Raji (cell line): ENCODE results near the gene CDK5RAP3.

ENCODE experiments used
- POLR2A ChIP-seq: IDR thresholded peaks from 2 replicates; pipeline ENCODE4 v1.6.1; 2011; ENCODE audit warnings: low read depth, low read length, control low read depth; ENCODE audit not compliant: insufficient read depth

Gene CDK5RAP3

DNA sequence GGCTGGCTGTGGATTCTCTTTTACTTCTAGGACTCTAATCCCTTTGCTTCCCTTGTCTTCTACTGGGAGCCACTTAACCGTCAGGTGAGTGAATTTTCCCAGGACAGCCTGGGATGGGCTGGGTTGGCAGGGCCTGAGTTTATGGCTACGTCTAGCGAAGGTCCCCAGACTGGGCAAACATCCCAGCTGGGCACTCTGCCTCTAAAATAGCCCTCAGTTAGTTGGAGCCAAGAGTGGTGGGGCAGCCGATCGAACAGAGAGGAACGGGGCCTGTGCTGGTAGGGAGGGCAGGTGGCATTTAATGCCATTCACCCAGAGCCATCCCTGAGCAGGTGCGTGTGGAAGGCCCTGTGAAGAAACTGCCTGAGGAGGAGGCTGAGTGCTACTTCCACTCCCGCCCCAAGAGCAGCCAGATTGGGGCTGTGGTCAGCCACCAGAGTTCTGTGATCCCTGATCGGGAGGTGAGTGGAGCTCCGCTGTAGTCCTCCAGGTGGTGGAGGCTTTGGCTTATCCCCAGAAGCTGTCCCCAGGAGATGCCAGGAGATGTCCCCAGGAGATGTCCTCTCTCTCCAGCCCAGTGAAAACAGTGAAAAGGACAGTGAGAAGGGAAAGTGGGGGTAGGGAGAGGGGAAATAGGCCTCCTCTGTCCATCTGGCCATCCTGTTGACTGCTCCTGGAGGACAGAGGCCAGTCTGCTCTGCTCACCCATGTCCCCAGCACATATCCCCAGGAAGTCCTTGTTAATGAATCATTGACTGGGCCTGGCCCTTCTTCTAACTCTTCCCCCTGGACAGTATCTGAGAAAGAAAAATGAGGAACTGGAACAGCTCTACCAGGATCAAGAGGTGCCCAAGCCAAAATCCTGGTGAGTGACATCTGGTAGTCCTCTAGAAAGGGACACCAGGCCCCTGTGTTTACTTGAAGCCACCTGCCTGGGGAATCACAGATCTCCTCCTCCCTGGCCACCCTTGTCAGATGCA lies 25.1 kb upstream of the CDK5RAP3 start:
- no peak for TF ChIP-seq POLR2A

DNA sequence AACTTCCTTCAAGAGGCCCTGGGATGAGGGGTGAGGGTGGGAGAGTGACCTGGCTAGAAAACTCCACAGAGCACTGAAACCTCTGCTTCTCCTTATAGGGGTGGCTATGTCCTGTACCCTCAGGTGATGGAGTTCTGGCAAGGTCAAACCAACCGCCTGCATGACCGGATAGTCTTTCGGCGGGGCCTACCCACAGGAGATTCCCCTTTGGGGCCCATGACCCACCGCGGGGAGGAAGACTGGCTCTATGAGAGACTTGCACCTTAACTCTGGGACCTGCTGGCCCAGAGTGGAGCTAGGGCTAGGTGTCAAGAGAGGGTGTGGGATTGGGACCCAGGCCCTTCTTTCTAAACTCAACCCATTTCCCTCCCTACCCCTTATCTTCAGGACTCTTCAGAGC lies 24.4 kb upstream of the CDK5RAP3 start:
- TF ChIP-seq POLR2A = no peak

DNA sequence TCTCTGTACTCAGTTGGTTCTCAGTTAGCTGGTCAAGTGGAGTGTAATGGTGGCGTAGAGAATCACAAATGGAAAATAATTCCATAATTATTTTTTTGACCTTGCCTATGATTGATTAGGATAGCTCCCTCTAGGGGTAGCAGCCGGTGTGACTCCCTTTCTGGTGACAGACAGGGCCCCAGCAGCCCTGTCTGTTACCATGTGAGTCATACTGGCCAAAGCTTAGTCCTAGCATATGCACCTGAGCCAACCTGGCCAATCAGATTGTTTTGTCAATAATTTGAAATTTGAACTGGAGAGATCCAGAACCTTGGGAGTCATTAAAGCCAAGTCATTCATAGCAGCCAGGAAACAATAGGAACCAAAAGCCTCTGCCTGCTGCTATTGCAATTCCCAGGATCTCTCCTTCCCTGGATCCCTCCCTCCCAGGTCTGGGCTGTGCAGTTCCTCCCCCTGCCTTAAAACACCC lies 23.9 kb upstream of the CDK5RAP3 start:
- no peak for TF ChIP-seq POLR2A

DNA sequence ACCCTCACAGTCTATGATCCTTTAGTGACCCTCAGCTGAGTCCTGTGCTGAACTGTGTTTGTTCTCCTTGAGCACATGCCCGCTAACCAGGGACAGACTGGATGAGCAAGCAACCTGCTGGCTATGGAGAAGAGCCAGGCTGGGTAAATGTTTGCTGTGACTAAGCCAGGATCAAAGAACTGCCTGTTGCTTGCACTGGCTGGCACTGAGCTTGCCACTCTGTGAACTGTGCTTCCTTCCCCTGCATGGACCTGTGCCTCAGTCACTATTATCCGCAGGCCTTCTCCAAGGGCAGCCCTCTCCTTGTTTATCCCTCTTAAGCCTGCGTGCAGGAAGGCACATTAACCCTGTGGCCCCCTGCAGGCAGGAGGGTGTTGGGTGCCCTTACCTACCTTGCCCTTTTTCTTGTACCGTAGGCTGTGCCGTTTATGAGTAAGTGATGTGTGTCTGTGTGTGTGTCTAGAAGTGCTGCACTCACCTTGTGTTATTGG lies 22.2 kb upstream of the CDK5RAP3 start:
- TF ChIP-seq POLR2A = no peak

DNA sequence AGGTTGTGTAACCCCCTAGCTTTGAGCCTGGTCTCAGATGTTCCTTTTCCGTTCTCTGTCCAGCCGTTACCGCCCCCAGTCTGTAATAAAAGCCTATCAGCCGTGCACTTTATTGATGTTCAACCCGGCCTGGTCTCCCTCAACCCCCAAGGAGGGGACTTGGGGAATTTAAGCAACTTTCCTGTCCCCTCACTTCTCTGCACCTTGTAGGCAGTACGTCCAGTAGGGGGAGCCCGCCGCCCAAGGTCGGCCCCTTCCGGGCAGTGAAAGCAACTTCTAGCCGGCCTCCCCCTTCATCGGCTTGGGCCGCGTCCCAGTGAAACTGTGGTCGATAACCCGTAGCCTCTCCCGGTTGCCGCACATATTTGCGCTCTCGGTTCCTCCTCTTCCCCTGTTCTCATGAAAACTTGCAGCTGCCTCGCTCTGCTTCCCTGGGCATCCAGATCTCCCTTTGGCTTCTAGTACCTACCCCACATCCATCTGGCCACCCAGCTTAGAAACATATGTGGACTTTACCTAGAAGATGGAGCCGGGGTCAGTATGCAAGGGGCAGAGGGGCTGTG lies 21.6 kb upstream of the CDK5RAP3 start:
- no peak for TF ChIP-seq POLR2A

DNA sequence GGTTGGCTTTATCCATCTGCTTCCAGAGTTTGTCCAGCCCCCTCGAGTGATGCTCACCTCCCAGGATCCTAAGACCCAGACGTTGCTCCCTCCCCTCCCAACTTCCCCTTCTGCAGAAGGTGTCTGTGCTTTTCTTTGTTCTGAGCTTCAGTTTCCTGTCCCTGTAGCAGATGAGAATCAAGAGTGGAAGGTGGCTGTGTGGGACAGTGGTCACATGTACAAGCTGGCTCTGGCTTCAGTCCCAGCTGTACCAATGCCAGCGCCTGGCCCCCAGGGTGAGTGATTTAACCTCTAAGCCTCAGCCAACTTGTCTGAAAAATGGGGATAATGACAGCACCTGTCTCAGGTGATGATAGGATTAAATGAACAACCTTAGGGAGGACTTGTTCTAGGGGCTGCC lies 21.0 kb upstream of the CDK5RAP3 start:
- no peak for TF ChIP-seq POLR2A

GRCh38 chr17:47950448-47950847 lies 20.5 kb upstream of the CDK5RAP3 start:
- no peak for TF ChIP-seq POLR2A

- no peak for TF ChIP-seq POLR2A
Observed at GRCh38 chr17:47952171-47953021, 18.5 kb upstream of the CDK5RAP3 start.

DNA sequence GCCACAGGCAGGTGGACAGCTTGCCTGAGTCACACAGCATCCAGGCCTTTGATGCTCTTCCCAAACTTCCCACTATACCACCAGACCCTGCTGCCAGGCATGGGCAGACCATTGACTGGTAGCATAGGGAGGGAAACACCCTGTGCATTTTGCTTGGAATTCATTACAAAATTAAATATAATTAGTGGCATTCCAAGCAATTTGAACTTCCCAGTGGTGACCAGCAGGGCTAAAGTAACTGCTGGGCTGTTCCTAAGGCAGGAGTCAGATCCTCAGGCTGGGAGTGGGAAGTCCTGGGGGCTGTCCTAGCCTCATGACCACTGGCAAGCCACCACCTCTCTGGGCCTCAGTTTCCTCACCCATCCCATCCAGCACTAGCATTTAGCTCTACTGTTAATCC lies 17.0 kb upstream of the CDK5RAP3 start:
- no peak for TF ChIP-seq POLR2A

- TF ChIP-seq POLR2A = no peak
Observed at GRCh38 chr17:47955497-47956461, 15.1 kb upstream of the CDK5RAP3 start.

GRCh38 chr17:47956791-47957590 lies 13.9 kb upstream of the CDK5RAP3 start:
- TF ChIP-seq POLR2A = no peak

- TF ChIP-seq POLR2A = no peak
Observed at GRCh38 chr17:47957591-47958490, 13.1 kb upstream of the CDK5RAP3 start, which contains the start of gene PRR15L. PRR15L (minus strand) TSS chr17:47957883; CDS start chr17:47953234, 4,649 bp downstream.
